ENCODE results near the gene CHCHD6.

DNA sequence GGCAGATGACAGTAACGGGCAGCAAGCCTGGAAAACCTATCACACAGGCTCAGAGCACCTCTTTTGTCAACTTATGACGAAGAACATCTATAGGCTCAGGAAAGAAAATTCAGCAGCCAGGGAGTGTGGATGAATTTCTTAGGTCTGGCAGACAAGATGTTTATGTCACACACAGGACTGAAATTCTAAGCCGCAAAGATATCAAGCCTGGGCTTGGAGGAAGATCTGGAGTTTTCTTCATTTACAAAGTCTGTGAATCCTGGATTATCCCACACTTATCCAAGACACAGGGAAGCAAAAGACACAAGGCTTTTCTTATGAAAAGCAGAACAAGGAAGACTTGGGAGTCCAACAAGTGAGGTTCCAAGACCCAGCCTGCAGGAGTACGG, 23.4 kb upstream of the CHCHD6 start:
- TF ChIP-seq, protein P1, sequence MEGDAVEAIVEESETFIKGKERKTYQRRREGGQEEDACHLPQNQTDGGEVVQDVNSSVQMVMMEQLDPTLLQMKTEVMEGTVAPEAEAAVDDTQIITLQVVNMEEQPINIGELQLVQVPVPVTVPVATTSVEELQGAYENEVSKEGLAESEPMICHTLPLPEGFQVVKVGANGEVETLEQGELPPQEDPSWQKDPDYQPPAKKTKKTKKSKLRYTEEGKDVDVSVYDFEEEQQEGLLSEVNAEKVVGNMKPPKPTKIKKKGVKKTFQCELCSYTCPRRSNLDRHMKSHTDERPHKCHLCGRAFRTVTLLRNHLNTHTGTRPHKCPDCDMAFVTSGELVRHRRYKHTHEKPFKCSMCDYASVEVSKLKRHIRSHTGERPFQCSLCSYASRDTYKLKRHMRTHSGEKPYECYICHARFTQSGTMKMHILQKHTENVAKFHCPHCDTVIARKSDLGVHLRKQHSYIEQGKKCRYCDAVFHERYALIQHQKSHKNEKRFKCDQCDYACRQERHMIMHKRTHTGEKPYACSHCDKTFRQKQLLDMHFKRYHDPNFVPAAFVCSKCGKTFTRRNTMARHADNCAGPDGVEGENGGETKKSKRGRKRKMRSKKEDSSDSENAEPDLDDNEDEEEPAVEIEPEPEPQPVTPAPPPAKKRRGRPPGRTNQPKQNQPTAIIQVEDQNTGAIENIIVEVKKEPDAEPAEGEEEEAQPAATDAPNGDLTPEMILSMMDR (conservative IDR thresholded peaks at IDR 0.05; ENCODE audit: low read depth, low read length) = no peak
- TF ChIP-seq, protein P2, sequence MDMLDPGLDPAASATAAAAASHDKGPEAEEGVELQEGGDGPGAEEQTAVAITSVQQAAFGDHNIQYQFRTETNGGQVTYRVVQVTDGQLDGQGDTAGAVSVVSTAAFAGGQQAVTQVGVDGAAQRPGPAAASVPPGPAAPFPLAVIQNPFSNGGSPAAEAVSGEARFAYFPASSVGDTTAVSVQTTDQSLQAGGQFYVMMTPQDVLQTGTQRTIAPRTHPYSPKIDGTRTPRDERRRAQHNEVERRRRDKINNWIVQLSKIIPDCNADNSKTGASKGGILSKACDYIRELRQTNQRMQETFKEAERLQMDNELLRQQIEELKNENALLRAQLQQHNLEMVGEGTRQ (IDR thresholded peaks at IDR 0.05; ENCODE audit: low read depth, low read length) = no peak
- TF ChIP-seq MXI1 (IDR thresholded peaks at IDR 0.05; ENCODE audit: borderline replicate concordance, low read depth, low read length) = no peak
- TF ChIP-seq POLR2A (IDR thresholded peaks at IDR 0.05; ENCODE audit: low read depth, low read length) = no peak
- no peak for TF ChIP-seq SMC3 (IDR thresholded peaks at IDR 0.05; ENCODE audit: low read depth, low read length)
- TF ChIP-seq BHLHE40 (IDR thresholded peaks at IDR 0.05; ENCODE audit: low read depth, low read length) = no peak
- no peak for TF ChIP-seq RAD21 (IDR thresholded peaks at IDR 0.05; ENCODE audit: low read length)
- TF ChIP-seq CHD1 (IDR thresholded peaks at IDR 0.05; ENCODE audit: low read depth, low read length) = no peak
- no peak for TF ChIP-seq CEBPB (IDR thresholded peaks at IDR 0.05; ENCODE audit: low read depth, low read length)
- TF ChIP-seq, protein P3, sequence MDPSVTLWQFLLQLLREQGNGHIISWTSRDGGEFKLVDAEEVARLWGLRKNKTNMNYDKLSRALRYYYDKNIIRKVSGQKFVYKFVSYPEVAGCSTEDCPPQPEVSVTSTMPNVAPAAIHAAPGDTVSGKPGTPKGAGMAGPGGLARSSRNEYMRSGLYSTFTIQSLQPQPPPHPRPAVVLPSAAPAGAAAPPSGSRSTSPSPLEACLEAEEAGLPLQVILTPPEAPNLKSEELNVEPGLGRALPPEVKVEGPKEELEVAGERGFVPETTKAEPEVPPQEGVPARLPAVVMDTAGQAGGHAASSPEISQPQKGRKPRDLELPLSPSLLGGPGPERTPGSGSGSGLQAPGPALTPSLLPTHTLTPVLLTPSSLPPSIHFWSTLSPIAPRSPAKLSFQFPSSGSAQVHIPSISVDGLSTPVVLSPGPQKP (IDR thresholded peaks at IDR 0.05; ENCODE audit: borderline replicate concordance, low read depth, low read length) = no peak
- no peak for TF ChIP-seq MAZ (IDR thresholded peaks at IDR 0.05; ENCODE audit: borderline replicate concordance, low read depth, low read length)
- TF ChIP-seq RFX5 (IDR thresholded peaks at IDR 0.05; ENCODE audit: low read depth, low read length) = no peak
- TF ChIP-seq FOS (IDR thresholded peaks at IDR 0.05; ENCODE audit: low read depth, low read length) = no peak

All from IMR-90 (cell line).